NCI-H1930 (cell line): ENCODE measurements around the gene DHX29.
"Not testable (repeated sequence)": the region's sequence is repeated elsewhere in the genome, so short reads cannot be mapped to it uniquely, and the experiment has no call there.

ENCODE experiments used
- DNase-seq, 2 experiments: peaks; one replicate each; lab custom pipeline; 2025; lab: John Stamatoyannopoulos, UW

DHX29 gene, protein sequence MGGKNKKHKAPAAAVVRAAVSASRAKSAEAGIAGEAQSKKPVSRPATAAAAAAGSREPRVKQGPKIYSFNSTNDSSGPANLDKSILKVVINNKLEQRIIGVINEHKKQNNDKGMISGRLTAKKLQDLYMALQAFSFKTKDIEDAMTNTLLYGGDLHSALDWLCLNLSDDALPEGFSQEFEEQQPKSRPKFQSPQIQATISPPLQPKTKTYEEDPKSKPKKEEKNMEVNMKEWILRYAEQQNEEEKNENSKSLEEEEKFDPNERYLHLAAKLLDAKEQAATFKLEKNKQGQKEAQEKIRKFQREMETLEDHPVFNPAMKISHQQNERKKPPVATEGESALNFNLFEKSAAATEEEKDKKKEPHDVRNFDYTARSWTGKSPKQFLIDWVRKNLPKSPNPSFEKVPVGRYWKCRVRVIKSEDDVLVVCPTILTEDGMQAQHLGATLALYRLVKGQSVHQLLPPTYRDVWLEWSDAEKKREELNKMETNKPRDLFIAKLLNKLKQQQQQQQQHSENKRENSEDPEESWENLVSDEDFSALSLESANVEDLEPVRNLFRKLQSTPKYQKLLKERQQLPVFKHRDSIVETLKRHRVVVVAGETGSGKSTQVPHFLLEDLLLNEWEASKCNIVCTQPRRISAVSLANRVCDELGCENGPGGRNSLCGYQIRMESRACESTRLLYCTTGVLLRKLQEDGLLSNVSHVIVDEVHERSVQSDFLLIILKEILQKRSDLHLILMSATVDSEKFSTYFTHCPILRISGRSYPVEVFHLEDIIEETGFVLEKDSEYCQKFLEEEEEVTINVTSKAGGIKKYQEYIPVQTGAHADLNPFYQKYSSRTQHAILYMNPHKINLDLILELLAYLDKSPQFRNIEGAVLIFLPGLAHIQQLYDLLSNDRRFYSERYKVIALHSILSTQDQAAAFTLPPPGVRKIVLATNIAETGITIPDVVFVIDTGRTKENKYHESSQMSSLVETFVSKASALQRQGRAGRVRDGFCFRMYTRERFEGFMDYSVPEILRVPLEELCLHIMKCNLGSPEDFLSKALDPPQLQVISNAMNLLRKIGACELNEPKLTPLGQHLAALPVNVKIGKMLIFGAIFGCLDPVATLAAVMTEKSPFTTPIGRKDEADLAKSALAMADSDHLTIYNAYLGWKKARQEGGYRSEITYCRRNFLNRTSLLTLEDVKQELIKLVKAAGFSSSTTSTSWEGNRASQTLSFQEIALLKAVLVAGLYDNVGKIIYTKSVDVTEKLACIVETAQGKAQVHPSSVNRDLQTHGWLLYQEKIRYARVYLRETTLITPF (N-terminal part only)

GRCh38 chr5:55307383-55308253, at the start of gene DHX29, which contains the start of gene MTREX:
Gene DHX29, minus strand, starts transcription at chr5:55307694. Its CDS starts 121 bp downstream, at chr5:55307573.
Gene MTREX, plus strand, starts transcription at chr5:55307989. Its CDS starts 25 bp downstream, at chr5:55308014.
- peak; percentile 82 to 85 for DNase-seq

GRCh38 chr5:55356896-55357295, 49.4 kb upstream of the DHX29 start:
- DNase-seq: no peak

- no peak for DNase-seq
These were observed 43.3 kb upstream of the DHX29 start for GRCh38 chr5:55350754-55351153.

- no peak for DNase-seq
These were observed 40.3 kb upstream of the DHX29 start for GRCh38 chr5:55347786-55348185.

DNA sequence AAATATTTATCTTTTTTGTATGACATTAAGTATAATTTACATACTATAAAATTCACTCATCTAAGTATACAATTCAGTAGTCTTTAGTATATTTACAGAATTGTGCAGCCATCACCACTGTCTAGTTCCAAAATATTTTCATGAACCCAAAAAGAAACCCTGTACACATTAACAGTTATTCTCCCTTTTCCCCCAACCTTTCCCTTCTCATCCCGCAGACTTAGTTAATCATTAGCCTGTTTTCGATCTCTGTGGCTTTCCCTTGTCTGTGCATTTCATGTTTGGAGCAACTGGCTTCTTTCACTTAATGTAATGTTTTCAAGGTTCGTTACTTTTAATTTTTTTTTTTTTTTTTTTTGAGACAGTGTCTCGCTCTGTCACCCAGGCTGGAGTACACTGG, 37.8 kb upstream of the DHX29 start:
- DNase-seq: no peak

GRCh38 chr5:55344392-55344992, 37.0 kb upstream of the DHX29 start:
- no peak for DNase-seq

DNA sequence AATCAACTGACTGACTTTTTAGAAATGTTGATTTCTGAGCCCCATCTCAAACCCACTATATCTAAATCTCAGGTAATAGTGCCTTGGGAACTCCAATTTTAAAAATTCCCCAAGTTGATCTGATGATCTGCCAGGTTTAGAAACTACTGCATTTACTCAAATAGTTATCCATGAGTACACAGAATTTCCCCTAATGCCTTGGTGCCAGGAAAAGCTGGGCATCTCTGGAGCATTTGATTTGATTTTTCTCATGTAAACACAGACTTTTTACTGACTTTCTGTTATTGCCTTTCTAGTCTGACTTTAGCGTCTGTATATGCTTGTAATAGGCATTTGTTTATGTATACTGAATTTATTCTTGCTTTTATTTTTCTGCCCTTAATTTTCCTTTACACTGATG, 36.1 kb upstream of the DHX29 start:
- no peak for DNase-seq

- DNase-seq: no peak
These were observed 35.6 kb upstream of the DHX29 start for GRCh38 chr5:55343107-55343506.

- DNase-seq: no peak
These were observed 31.3 kb upstream of the DHX29 start for GRCh38 chr5:55338810-55339243.

DNA sequence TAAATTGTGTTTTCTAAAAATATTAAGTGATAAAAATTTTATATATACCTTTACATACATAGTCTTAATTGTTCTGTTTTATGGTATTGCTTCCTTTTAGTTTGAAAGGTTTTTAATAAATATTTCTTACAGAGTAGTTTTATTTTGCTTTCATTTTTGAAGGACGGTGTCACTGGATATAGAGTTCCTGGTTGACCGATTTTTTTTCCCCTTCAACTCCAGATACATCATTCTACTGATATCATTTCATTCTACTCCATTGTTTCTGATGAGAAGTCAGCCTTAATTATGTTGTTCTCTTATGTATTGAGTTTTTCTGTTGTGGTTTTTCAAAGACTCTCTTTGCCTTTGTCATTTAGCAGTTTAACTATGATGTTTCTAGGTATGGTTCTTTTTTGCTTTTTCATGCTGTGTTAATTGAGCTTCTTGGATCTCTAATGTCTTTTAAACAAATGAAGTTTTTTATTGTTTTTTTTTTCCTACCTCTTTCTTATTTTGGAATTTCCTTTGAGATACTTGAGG, 30.7 kb upstream of the DHX29 start:
- no peak for DNase-seq

DNA sequence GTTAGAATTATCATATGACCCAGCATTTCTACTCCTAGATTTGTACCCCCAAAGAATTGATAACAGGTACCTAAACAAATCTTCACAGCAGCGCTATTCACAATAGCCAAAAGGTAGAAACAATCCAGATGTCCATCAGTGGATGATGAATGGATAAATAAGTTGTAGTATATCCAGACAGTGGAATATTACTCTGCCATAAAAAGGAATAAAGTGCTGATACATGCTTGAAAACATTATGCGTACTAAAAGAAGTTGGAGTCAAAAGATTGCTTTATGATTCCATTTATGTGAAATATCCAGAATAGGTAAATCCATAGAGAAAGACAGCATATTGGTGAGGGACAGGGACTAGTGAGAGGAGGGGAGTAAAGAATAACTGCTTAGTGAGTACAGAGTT, 26.3 kb upstream of the DHX29 start:
- DNase-seq: no peak

GRCh38 chr5:55333017-55333416, 25.5 kb upstream of the DHX29 start:
- DNase-seq: no peak

DNA sequence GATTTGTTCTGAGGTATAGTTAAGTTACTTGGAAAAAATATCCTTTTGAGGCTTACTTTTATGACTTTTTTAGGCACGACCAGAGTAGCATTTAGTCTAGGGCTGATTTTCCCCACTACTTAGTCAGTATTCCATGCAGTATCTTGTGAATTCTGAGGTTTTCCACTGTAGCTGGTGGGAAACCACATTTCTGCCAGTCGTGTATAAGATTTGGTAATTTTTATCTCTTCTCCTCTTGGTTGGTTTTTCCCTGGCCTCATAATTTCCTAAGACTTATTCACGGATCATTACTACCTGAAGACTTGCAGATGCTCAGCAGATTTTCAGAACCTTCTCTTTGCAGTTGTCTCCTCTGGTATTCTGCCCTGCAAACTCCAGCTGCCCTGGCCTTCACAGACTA, 23.8 kb upstream of the DHX29 start:
- no peak for DNase-seq

DNA sequence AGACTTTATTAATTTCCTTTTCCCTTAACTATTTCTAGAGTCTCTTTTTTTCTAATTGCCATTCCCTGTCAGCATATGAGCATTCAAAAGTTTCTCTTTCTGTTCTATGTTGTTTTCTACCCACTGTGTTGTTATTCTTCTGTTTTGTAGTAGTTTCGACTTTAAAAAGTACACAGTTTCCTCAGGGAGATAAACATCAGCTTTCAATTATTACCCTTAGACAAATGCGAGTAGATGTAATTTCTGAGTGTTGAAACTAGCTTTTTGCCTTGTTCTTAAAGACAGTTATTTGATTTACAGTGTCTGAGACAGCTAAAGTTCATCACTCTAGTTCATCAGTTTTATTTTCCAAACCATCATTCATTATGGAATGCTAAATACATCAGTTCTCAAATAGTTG, 19.8 kb upstream of the DHX29 start:
- no peak for DNase-seq

DNA sequence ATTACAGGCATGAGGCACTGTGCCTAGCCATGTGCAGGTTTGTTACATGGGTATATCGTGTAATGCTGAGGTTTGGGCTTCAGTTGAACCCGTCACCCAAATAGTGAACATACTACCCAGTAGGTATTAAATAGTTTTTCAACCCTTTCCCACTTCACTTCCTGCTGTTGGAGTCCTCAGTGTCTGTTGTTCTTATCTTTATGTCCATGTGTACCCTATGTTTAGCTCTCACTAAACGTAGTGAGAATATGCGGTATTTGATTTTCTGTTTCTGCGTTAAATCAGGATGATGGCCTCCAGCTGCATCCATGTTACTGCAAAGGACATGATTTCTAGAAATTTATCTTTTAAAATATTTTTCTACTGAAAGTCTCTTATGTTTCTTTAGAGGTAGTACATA, 18.1 kb upstream of the DHX29 start:
- DNase-seq: no peak

DNA sequence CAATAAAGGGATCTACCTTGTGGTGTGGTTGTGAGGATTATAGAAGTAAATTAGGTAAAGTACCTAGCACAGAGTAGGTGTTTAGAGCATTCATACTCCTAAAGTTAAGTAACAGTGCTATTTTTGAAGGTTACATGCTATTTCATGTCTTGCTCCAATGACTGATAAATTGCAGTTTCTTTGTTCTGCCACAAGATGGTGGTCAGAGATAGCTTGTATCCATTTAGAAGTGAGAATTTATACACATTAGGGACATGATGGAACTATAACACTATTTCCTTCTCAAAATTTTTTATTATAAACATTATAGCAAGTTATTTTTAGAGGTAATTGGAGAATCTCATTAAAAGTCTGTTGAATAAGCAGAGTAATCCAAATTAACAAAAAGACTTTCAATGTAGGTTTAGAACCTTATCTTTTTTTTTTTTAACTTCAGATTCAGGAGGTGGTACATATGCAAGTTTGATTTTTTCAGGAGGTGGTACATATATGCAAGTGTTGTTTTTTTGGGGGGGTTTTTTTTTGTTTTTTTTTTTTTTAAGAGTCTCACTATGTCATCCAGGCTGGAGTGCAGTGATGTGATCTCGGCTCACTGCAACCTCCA, 17.4 kb upstream of the DHX29 start:
- DNase-seq: no peak

- no peak for DNase-seq
These were observed 16.5 kb upstream of the DHX29 start for GRCh38 chr5:55324006-55324405.

GRCh38 chr5:55320571-55320970, 13.1 kb upstream of the DHX29 start:
- no peak for DNase-seq

GRCh38 chr5:55319491-55319890, 12.0 kb upstream of the DHX29 start:
- DNase-seq: no peak

DNA sequence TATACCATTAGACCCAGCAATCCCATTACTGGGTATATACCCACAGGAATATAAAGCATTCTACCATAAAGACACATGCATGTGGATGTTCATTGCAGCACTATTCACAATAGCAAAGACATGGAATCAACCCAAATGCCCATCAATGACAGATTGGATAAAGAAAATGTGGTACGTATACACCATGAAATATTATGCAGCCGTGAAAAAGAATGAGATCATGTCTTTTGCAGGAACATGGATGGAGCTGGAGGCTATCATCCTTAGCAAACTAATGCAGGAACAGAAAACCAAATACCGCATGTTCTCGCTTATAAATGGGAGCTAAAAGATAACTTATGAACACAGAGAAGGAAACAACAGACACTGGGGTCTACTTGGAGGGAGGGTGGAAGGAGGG, 10.7 kb upstream of the DHX29 start:
- not testable (repeated sequence) for DNase-seq
